Measurements from ENCODE around the gene SLC25A20.

The SLC25A20 gene

GRCh38 chr3:48856469-48856868 lies 42.2 kb downstream of the SLC25A20 start:
- DNase-seq (ENCODE audit: extremely low read depth, insufficient read length) = no peak
- TF ChIP-seq CTCF (IDR thresholded peaks at IDR 0.05; ENCODE audit: insufficient read depth, low read length, poor library complexity, severe bottlenecking) = no peak
- no peaks in the 10 kb centered on the region for H3K27me3 ChIP-seq (replicated peaks; ENCODE audit: control insufficient read depth, insufficient read depth, low read length)
- H3K36me3 ChIP-seq (ENCODE audit: control insufficient read depth, insufficient read depth, low read length) = peaks cover 1% of the 10 kb centered on the region; the same call in 1 of the 2 replicates
- no peak overlapping the region for H3K4me3 ChIP-seq (replicated peaks; ENCODE audit: low read depth, low read length)

GRCh38 chr3:48855681-48856447 lies 42.8 kb downstream of the SLC25A20 start:
- no peak for DNase-seq (ENCODE audit: extremely low read depth, insufficient read length)
- H3K27me3 ChIP-seq (replicated peaks; ENCODE audit: control insufficient read depth, insufficient read depth, low read length) = no peaks in the 10 kb centered on the region
- no peak overlapping the region for H3K4me3 ChIP-seq (replicated peaks; ENCODE audit: low read depth, low read length)
- TF ChIP-seq CTCF (IDR thresholded peaks at IDR 0.05; ENCODE audit: insufficient read depth, low read length, poor library complexity, severe bottlenecking) = no peak
- peaks cover 1% of the 10 kb centered on the region; the same call in 1 of the 2 replicates for H3K36me3 ChIP-seq (ENCODE audit: control insufficient read depth, insufficient read depth, low read length)

GRCh38 chr3:48852151-48852550 lies 46.5 kb downstream of the SLC25A20 start:
- DNase-seq (ENCODE audit: extremely low read depth, insufficient read length) = no peak
- no peak for TF ChIP-seq CTCF (IDR thresholded peaks at IDR 0.05; ENCODE audit: insufficient read depth, low read length, poor library complexity, severe bottlenecking)
- no peaks in the 10 kb centered on the region for H3K27me3 ChIP-seq (replicated peaks; ENCODE audit: control insufficient read depth, insufficient read depth, low read length)
- 0 out of 2 replicates have a peak, but pooled peaks cover 1% of the 10 kb centered on the region for H3K36me3 ChIP-seq (ENCODE audit: control insufficient read depth, insufficient read depth, low read length)
- H3K4me3 ChIP-seq (replicated peaks; ENCODE audit: low read depth, low read length) = no peak overlapping the region

- no peak for TF ChIP-seq CTCF (IDR thresholded peaks at IDR 0.05; ENCODE audit: insufficient read depth, low read length, poor library complexity, severe bottlenecking)
- DNase-seq (ENCODE audit: extremely low read depth, insufficient read length) = no peak
Measured at GRCh38 chr3:48851407-48851806, 47.3 kb downstream of the SLC25A20 start.

GRCh38 chr3:48848816-48849515 lies 49.7 kb downstream of the SLC25A20 start:
- Histone ChIP-seq H3K27me3 (replicated peaks; ENCODE audit: control insufficient read depth, insufficient read depth, low read length) (no peaks in the 10 kb centered on the region), H3K36me3 (ENCODE audit: control insufficient read depth, insufficient read depth, low read length) (no peaks in the 10 kb centered on the region), H3K4me3 (replicated peaks; ENCODE audit: low read depth, low read length) (no peak overlapping the region)
- no peak for DNase-seq (ENCODE audit: extremely low read depth, insufficient read length)
- no peak for TF ChIP-seq CTCF (IDR thresholded peaks at IDR 0.05; ENCODE audit: insufficient read depth, low read length, poor library complexity, severe bottlenecking)

More at GRCh38 chr3:48851407-48851806, 47.3 kb downstream of the SLC25A20 start:
- Histone ChIP-seq H3K27me3 (replicated peaks; ENCODE audit: control insufficient read depth, insufficient read depth, low read length) (no peaks in the 10 kb centered on the region), H3K4me3 (replicated peaks; ENCODE audit: low read depth, low read length) (no peak overlapping the region), H3K36me3 (ENCODE audit: control insufficient read depth, insufficient read depth, low read length) (0 out of 2 replicates have a peak, but pooled peaks cover under 1% of the 10 kb centered on the region)

Data from GM06990 (cell line).